SIG-M5 (cell line): ENCODE data around the gene MORF4L1.
"Not testable (repeated sequence)": the region's sequence is repeated elsewhere in the genome, so short reads cannot be mapped to it uniquely, and the experiment has no call there.

Source experiments
- DNase-seq: peaks from one replicate; lab custom pipeline; 2025; lab: John Stamatoyannopoulos, UW

Gene MORF4L1

GRCh38 chr15:78859971-78860719 lies 12.5 kb upstream of the MORF4L1 start:
- no peak for DNase-seq

- not testable (repeated sequence) for DNase-seq
Observed at GRCh38 chr15:78865585-78865984, 7.1 kb upstream of the MORF4L1 start.

- not testable (repeated sequence) for DNase-seq
Observed at GRCh38 chr15:78866031-78866430, 6.7 kb upstream of the MORF4L1 start.

- no peak for DNase-seq
Observed at GRCh38 chr15:78866803-78867202, 5.9 kb upstream of the MORF4L1 start.

GRCh38 chr15:78868366-78868765 lies 4.3 kb upstream of the MORF4L1 start:
- DNase-seq, result no peak

- DNase-seq, result not testable (repeated sequence)
Observed at GRCh38 chr15:78871483-78872127, 1.1 kb upstream of the MORF4L1 start.

- DNase-seq, result no peak
Observed at GRCh38 chr15:78872972-78873792, 492 bp downstream of the MORF4L1 start.

GRCh38 chr15:78873793-78874765 lies 1.4 kb downstream of the MORF4L1 start:
- no peak for DNase-seq

- no peak for DNase-seq
Observed at GRCh38 chr15:78875107-78875914, 2.6 kb downstream of the MORF4L1 start.

GRCh38 chr15:78876954-78877353 lies 4.3 kb downstream of the MORF4L1 start:
- not testable (repeated sequence) for DNase-seq

GRCh38 chr15:78878356-78878755 lies 5.7 kb downstream of the MORF4L1 start:
- DNase-seq, result no peak

- no peak for DNase-seq
Observed at GRCh38 chr15:78879517-78880241, 7.0 kb downstream of the MORF4L1 start.

- no peak for DNase-seq
Observed at GRCh38 chr15:78880242-78880533, 7.5 kb downstream of the MORF4L1 start.

GRCh38 chr15:78880813-78881212 lies 8.1 kb downstream of the MORF4L1 start:
- no peak for DNase-seq

GRCh38 chr15:78881681-78882080 lies 9.0 kb downstream of the MORF4L1 start:
- DNase-seq, result no peak

GRCh38 chr15:78889000-78889399 lies 16.3 kb downstream of the MORF4L1 start:
- no peak for DNase-seq

GRCh38 chr15:78893538-78893937 lies 20.8 kb downstream of the MORF4L1 start:
- DNase-seq, result no peak

GRCh38 chr15:78895471-78895870 lies 22.8 kb downstream of the MORF4L1 start:
- DNase-seq, result no peak

- no peak for DNase-seq
Observed at GRCh38 chr15:78898540-78898939, 25.9 kb downstream of the MORF4L1 start.
